HG02870 (cell line): ENCODE results near the gene LRFN3.
"Not testable (repeated sequence)": the region's sequence is repeated elsewhere in the genome, so short reads cannot be mapped to it uniquely, and the experiment has no call there.

Experiments
- ATAC-seq: cut with Tn5 transposase; IDR thresholded peaks from one replicate; pipeline ENCODE4 v1.9.1; 2021; ENCODE audit warnings: mild to moderate bottlenecking, moderate library complexity; ENCODE audit not compliant: unreplicated experiment

LRFN3 gene, protein sequence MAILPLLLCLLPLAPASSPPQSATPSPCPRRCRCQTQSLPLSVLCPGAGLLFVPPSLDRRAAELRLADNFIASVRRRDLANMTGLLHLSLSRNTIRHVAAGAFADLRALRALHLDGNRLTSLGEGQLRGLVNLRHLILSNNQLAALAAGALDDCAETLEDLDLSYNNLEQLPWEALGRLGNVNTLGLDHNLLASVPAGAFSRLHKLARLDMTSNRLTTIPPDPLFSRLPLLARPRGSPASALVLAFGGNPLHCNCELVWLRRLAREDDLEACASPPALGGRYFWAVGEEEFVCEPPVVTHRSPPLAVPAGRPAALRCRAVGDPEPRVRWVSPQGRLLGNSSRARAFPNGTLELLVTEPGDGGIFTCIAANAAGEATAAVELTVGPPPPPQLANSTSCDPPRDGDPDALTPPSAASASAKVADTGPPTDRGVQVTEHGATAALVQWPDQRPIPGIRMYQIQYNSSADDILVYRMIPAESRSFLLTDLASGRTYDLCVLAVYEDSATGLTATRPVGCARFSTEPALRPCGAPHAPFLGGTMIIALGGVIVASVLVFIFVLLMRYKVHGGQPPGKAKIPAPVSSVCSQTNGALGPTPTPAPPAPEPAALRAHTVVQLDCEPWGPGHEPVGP

GRCh38 chr19:35935911-35936737 is at the start of gene LRFN3:
TSS of gene LRFN3 (plus strand) at chr19:35936374. CDS start at chr19:35939426, 3,052 bp downstream.
- ATAC-seq: no peak

GRCh38 chr19:35887197-35887596 is 49.0 kb upstream of the LRFN3 start:
- ATAC-seq: no peak

- no peak for ATAC-seq
Measured at GRCh38 chr19:35888398-35888797, 47.8 kb upstream of the LRFN3 start.

DNA sequence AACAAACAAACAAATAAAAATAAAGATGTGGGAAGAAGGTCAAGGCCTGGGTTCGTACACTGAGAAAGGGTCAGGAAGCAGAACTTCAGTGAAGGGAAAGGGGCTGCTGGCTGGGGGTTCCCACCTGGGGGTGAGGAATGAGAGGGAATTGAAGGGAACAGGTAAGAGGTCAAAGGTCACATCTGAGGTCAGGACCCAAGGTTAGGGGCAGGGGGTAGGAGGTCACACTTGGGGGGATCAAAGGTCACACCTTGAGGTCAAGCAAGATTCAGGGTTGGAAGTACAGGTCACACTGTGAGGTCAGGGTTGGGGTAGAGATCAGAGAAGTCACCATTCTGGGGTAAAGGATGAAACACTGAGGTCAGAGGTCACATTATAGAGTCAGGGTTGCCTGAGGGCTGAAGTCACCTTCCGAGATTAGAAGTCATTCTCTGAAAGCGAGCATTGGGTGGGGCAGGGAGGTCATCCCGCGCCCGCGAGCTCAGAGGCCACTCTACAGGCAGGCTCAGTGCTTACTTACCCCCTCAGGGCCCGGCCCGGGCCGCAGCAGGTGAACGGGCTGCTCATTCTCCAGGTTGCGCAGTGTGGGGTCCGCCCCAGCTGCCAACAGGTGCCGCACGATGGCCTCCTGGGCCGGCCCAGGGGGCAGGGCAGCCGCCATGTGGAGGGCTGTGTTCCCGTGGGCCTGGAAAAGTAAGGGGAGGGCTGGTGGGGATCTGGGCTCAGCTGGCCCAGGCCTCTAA is 46.6 kb upstream of the LRFN3 start:
- ATAC-seq: no peak

GRCh38 chr19:35890113-35890650 is 46.0 kb upstream of the LRFN3 start:
- no peak for ATAC-seq

- not testable (repeated sequence) for ATAC-seq
Measured at GRCh38 chr19:35891819-35892218, 44.4 kb upstream of the LRFN3 start.

DNA sequence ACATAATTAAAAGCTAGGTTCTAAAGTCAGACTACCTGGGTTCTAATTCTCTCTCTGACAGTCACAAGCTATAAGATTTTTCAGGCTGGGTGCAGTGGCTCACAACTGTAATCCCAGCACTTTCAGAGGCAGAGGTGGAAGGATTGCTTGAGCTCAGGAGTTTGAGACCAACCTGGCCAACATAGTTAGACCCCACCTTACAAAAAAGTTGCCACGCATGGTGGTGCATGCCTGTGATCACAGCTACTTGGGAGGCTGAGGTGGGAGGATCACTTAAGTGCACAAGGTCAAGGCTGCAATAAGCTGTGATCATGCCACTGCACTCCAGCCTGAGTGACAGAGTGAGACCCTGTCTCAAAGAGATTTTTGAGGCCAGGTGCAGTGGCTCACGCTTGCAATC is 41.8 kb upstream of the LRFN3 start:
- no peak for ATAC-seq

DNA sequence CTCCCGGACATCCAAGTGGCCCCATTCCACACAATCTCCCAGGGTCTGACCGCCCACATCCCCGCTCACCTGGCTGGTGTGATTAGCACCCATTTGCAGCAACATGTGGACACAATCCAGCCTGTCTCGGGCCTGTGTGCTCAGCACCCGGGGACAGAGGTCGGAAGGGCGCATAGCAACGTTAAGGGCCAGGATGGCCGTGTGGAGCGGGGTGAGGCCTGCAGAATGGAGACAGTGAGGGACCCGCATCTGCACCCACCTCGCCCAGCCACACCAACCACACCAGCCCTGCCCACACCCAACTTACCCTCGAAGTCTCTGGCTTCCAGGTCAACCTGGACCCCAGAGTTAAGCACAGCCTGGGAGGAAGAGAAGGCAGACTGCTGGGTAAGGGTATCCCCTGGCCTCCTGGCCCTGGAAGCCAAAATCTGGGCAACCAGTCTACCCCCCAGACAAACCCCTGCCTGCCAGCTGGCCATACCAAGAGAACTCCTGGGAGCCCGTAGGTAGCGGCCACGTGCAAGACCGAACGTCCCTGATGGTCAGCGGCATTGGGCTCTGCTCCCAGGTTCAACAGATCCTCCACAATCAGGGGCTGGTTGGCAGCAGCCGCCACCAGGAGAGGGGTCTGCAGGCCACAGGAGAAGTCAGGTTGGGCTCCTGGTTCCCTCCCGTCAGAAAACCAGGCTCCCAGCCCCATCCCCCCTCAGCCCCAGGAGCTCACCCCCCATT is 40.1 kb upstream of the LRFN3 start:
- no peak for ATAC-seq

GRCh38 chr19:35896643-35897040 is 39.5 kb upstream of the LRFN3 start:
- no peak for ATAC-seq

- no peak for ATAC-seq
Measured at GRCh38 chr19:35897706-35898451, 38.3 kb upstream of the LRFN3 start.

DNA sequence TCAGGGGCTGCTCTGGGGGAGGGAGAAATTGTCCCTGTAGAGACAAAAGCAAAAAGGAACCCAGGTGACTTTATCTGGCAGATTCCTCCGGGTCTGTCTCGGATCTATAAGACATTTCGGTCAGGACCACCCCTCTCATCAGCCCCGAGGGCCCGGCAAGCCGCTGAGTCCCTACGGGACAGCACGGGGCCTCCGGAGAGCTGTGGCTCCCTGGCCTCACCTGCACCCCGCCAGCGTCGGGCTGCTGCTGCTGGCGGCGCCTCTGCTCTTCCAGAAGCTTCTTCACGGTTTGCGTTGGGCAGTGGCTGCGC is 37.7 kb upstream of the LRFN3 start:
- no peak for ATAC-seq

GRCh38 chr19:35899547-35900214 is 36.5 kb upstream of the LRFN3 start:
- ATAC-seq: peak; percentile 37

DNA sequence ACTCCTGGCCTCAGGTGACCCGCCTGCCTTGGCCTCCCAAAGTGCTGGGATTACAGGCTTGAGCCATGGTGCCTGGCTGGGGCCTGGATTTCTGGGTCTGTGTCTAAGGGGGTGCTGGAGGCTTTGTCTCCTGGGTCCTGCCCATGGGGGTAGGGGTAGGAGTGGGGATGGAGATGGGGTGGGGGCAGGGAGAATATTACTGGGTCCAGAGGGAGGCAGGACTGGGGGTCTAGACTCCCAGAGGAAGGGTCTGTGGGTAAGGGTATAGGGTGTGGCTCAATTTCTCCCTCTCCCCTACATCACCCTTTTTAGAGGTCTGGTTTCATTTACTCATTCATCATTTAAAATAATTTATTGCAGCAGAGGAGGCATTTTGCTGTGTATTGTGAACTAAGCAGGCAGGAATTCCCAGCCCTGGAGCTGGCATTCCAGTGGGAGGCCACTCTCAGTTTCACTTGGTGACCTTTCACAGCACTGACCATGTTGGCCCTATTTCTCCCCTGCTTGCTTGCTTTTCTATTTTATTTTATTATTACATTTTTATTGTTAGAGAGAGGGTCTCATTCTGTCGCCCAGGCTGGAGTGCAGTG is 35.0 kb upstream of the LRFN3 start:
- no peak for ATAC-seq

GRCh38 chr19:35901854-35902661 is 34.1 kb upstream of the LRFN3 start, which contains the start of gene HCST:
TSS of gene HCST (plus strand) at chr19:35902529. CDS start at chr19:35902594, 65 bp downstream.
- no peak for ATAC-seq

DNA sequence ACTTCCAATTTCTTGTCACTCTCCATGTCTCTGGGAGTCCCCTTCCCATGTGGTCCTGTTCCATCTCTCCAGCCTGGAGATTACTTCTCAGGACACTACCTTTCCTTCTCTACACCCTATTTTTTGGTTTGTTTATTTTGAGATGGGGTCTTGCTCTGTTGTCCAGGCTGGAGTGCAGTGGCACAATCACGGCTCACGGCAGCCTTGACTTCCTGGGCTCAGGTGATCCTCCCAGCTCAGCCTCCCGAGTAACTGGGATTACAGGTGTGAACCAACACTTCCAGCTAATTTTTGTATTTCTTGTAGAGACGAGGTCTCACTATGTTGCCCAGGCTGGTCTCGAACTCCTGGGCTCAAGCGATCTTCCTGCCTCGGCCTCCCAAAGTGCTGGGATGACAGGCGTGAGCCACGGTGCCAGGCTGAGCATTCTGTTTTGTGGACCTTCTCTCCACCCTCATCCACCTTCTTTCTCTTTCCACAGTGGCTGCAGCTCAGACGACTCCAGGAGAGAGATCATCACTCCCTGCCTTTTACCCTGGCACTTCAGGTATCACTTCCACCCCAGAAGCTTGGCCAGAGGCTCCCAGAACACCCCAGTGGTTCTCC is 33.2 kb upstream of the LRFN3 start:
- ATAC-seq: no peak

DNA sequence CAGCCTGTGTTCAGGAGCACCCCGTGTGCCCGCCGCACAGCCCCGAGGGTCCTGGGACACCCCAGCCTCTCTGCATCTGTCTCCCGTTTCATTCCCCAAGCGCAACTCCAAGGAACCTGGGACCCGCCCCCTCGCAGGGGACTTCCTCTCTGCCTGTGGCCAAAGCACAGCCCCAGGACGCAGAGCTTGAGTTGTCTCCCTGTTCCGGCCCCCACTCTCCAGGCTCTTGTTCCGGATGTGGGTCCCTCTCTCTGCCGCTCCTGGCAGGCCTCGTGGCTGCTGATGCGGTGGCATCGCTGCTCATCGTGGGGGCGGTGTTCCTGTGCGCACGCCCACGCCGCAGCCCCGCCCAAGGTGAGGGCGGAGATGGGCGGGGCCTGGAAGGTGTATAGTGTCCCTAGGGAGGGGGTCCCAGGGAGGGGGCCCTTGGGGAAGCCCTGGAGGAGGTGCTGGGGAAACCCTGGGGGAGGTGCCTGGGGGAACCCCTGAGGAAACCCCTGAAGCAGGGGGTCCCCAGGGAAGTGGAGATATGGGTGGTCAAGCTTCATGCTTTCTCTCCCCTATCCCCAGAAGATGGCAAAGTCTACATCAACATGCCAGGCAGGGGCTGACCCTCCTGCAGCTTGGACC is 32.5 kb upstream of the LRFN3 start:
- ATAC-seq: no peak
